ENCODE data around the gene SUB1. TPM values are rescaled to one million over a fixed set of nuclear protein-coding genes. Genes with fewer than 3 reads are reported as not detected.

SUB1 gene
- total and polyA plus RNA-seq, 2 donors (not counting 1 experiment from before 2014, with no cell fraction given): 88.0 to 358 TPM

DNA sequence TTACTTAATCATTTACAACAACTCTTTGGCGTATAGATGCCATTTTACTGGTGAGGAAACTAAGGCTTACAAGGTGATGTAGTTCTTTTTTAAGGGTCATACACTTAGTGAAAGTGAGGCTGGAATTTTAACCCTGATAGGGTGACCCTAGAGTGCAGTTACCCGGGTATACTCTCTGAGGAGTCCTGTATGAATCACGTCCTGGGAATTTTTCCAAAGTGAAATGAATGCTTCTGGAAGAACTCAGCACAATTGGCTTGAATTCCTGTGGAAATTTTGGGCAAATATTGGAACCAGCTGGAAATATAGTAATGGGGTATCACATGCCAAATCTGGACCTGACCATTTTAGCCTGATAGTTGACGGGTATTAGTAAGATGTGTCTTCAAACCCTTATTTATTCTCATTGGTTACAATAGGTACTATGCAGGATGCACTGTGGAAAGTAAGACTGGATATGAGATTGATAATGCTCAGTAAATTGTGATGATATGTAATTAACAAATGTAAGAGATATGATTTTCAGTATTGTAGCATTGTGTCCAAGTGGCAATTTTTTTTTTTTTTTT lies 14.8 kb downstream of the SUB1 start:
- Histone ChIP-seq H3K36me3 (ENCODE audit: control insufficient read depth, insufficient read depth, low read length) (peaks cover 3% of the 10 kb centered on the region), H3K27ac (ENCODE audit: insufficient read depth, low read length) (no peak overlapping the region), H3K9ac (ENCODE audit: insufficient read depth, low read length) (no peak overlapping the region), H3K4me3 (replicated peaks in 1 of 4; ENCODE audit: control extremely low read depth in 1 of 4, insufficient read depth in 1 of 4, low read depth in 3 of 4, low read length in 4 of 4) (no peak overlapping the region), H3K9me3 (ENCODE audit: control insufficient read depth, insufficient read depth, low read depth, low read length) (no peaks in the 10 kb centered on the region), H2AFZ (ENCODE audit: low read length) (no peak overlapping the region), H3K27me3 (ENCODE audit: control insufficient read depth, insufficient read depth, low read length) (no peaks in the 10 kb centered on the region), H3K4me2 (ENCODE audit: extremely low read depth, insufficient read depth, low read length) (no peak overlapping the region), H3K4me1 (ENCODE audit: control insufficient read depth, extremely low read depth, insufficient read depth, low read length) (peaks cover 7% of the 10 kb centered on the region), H3K79me2 (ENCODE audit: control insufficient read depth, insufficient read depth, low read length) (peaks cover 21% of the 10 kb centered on the region), H4K20me1 (ENCODE audit: control insufficient read depth, extremely low read depth, insufficient read depth, low read length) (no peaks in the 10 kb centered on the region)
- TF ChIP-seq, protein P1, sequence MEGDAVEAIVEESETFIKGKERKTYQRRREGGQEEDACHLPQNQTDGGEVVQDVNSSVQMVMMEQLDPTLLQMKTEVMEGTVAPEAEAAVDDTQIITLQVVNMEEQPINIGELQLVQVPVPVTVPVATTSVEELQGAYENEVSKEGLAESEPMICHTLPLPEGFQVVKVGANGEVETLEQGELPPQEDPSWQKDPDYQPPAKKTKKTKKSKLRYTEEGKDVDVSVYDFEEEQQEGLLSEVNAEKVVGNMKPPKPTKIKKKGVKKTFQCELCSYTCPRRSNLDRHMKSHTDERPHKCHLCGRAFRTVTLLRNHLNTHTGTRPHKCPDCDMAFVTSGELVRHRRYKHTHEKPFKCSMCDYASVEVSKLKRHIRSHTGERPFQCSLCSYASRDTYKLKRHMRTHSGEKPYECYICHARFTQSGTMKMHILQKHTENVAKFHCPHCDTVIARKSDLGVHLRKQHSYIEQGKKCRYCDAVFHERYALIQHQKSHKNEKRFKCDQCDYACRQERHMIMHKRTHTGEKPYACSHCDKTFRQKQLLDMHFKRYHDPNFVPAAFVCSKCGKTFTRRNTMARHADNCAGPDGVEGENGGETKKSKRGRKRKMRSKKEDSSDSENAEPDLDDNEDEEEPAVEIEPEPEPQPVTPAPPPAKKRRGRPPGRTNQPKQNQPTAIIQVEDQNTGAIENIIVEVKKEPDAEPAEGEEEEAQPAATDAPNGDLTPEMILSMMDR (conservative IDR thresholded peaks at IDR 0.05 in 1 of 2, IDR thresholded peaks at IDR 0.05 in 1 of 2; ENCODE audit: low read depth in 1 of 2, low read length in 2 of 2): no peak
- no peak for TF ChIP-seq EZH2 (IDR thresholded peaks at IDR 0.05; ENCODE audit: low read length, missing control alignments)
- DNase-seq (ENCODE audit: low read depth in 2 of 2): peak; percentile 89 to 92

DNA sequence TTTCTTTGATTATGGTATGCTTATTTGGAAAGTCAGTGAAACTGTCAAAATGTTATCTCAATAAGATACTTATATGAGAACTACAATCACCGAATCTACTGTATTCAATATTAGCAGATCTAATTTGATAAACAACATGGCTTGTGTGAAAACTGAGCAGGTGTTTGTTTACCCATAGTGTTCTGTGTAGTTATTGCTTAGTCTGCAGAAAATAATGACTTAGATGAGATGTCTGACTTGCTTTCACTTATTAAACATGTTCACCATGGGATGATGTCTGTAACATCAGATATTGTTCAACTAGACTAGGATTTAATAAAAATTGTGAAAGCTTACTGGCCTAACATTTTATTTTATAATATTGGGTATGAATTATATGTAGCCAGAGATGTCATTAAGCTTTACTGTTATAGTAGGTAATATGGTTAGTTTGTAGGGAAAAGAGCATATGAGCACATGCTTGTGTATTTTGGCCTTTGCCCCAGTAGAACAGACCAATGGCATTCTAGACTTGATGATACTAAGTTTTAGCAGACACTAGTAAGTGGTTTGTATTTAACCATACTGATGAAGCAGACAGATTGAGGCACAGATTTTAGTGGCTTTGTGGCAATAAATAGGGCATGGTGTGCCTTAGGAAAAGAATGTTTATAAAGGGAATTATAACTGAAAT lies 16.4 kb downstream of the SUB1 start:
- Histone ChIP-seq H3K36me3 (ENCODE audit: control insufficient read depth, insufficient read depth, low read length) (peaks cover 1% of the 10 kb centered on the region), H3K27ac (ENCODE audit: insufficient read depth, low read length) (no peak overlapping the region), H4K20me1 (ENCODE audit: control insufficient read depth, extremely low read depth, insufficient read depth, low read length) (no peaks in the 10 kb centered on the region), H3K79me2 (ENCODE audit: control insufficient read depth, insufficient read depth, low read length) (peaks cover 10% of the 10 kb centered on the region), H3K4me3 (replicated peaks in 1 of 4; ENCODE audit: control extremely low read depth in 1 of 4, insufficient read depth in 1 of 4, low read depth in 3 of 4, low read length in 4 of 4) (no peak overlapping the region), H3K27me3 (ENCODE audit: control insufficient read depth, insufficient read depth, low read length) (no peaks in the 10 kb centered on the region), H3K4me1 (ENCODE audit: control insufficient read depth, extremely low read depth, insufficient read depth, low read length) (peaks cover 7% of the 10 kb centered on the region), H3K4me2 (ENCODE audit: extremely low read depth, insufficient read depth, low read length) (no peak overlapping the region), H2AFZ (ENCODE audit: low read length) (no peak overlapping the region), H3K9ac (ENCODE audit: insufficient read depth, low read length) (no peak overlapping the region), H3K9me3 (ENCODE audit: control insufficient read depth, insufficient read depth, low read depth, low read length) (no peaks in the 10 kb centered on the region)
- TF ChIP-seq EZH2 (IDR thresholded peaks at IDR 0.05; ENCODE audit: low read length, missing control alignments): no peak
- TF ChIP-seq, protein P1 (conservative IDR thresholded peaks at IDR 0.05 in 1 of 2, IDR thresholded peaks at IDR 0.05 in 1 of 2; ENCODE audit: low read depth in 1 of 2, low read length in 2 of 2): no peak
- DNase-seq (ENCODE audit: low read depth in 2 of 2): peak in 1 of 2 donors; percentile 47

DNA sequence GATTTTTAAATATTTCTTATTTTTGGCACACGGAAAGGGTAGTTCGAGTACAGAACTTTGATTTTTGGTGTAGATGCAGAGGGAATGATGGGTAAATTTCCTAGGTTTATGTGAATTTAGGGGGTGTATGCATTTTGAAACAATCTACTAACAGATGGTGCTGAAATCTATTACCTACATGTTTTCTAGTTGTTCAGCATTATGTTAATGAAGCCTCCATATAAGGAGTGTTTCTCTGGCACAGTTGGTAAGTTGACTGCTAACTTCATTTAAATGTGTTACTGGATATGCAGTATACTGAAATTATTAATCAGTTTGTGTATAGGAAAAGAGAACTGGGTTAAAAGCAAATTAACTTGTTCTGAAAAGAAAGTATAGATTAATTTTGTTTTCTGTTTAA lies 17.5 kb downstream of the SUB1 start:
- Histone ChIP-seq H3K36me3 (ENCODE audit: control insufficient read depth, insufficient read depth, low read length) (peaks cover 1% of the 10 kb centered on the region), H2AFZ (ENCODE audit: low read length) (no peak overlapping the region), H3K27me3 (ENCODE audit: control insufficient read depth, insufficient read depth, low read length) (no peaks in the 10 kb centered on the region), H3K4me2 (ENCODE audit: extremely low read depth, insufficient read depth, low read length) (no peak overlapping the region), H4K20me1 (ENCODE audit: control insufficient read depth, extremely low read depth, insufficient read depth, low read length) (no peaks in the 10 kb centered on the region), H3K9me3 (ENCODE audit: control insufficient read depth, insufficient read depth, low read depth, low read length) (no peaks in the 10 kb centered on the region), H3K79me2 (ENCODE audit: control insufficient read depth, insufficient read depth, low read length) (peaks cover 6% of the 10 kb centered on the region), H3K4me1 (ENCODE audit: control insufficient read depth, extremely low read depth, insufficient read depth, low read length) (peaks cover 7% of the 10 kb centered on the region), H3K4me3 (replicated peaks in 1 of 4; ENCODE audit: control extremely low read depth in 1 of 4, insufficient read depth in 1 of 4, low read depth in 3 of 4, low read length in 4 of 4) (no peak overlapping the region), H3K27ac (ENCODE audit: insufficient read depth, low read length) (no peak overlapping the region), H3K9ac (ENCODE audit: insufficient read depth, low read length) (no peak overlapping the region)
- TF ChIP-seq, protein P1 (conservative IDR thresholded peaks at IDR 0.05 in 1 of 2, IDR thresholded peaks at IDR 0.05 in 1 of 2; ENCODE audit: low read depth in 1 of 2, low read length in 2 of 2): no peak
- no peak for TF ChIP-seq EZH2 (IDR thresholded peaks at IDR 0.05; ENCODE audit: low read length, missing control alignments)
- DNase-seq (ENCODE audit: low read depth in 2 of 2): no peak

All from fibroblast of lung (primary cell).